ENCODE measurements around the gene TMEM132D. TPM values are rescaled to one million over a fixed set of nuclear protein-coding genes. Genes with fewer than 3 reads are reported as not detected.

TMEM132D gene
- polyA plus RNA-seq, 1 donor from 2014 or later: 1.3 TPM

DNA sequence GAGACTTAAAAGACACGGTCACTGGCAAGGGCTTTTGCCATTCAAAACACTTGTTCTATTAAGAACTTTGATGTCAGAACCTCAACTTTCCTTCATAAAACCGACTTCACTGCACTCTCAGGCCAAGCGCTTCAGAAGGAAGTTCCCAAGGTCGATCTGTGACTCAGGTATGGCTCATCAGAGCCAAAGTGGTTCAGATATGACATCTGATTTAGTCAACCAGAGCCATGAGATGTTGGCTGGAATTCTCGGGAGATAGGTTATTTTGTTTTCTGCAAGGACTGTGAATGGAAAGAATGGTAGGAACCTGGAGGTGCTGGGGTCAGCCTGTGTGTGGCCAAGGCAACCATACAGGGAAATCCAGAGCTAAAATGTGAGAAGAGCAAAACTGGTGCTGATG is 604.9 kb downstream of the TMEM132D start:
- Histone ChIP-seq H3K9ac (ENCODE audit: low read length) (no peak overlapping the region), H3K9me2 (ENCODE audit: insufficient read depth, low read length) (no peaks in the 10 kb centered on the region), H3F3A (ENCODE audit: insufficient read depth, low read length, poor library complexity, severe bottlenecking) (no peaks in the 10 kb centered on the region), H3K27me3 (ENCODE audit: insufficient read depth, low read depth, low read length) (no peaks in the 10 kb centered on the region), H3K4me3 (ENCODE audit: low read length) (no peak overlapping the region), H2AFZ (ENCODE audit: low read depth, low read length) (no peak overlapping the region), H3K27ac (ENCODE audit: low read length) (no peak overlapping the region), H3K79me2 (replicated peaks; ENCODE audit: insufficient read depth, low read length) (no peaks in the 10 kb centered on the region), H3K36me3 (ENCODE audit: insufficient read depth, low read length) (no peaks in the 10 kb centered on the region), H3K9me3 (ENCODE audit: low read length) (no peaks in the 10 kb centered on the region), H4K20me1 (ENCODE audit: insufficient read depth) (no peaks in the 10 kb centered on the region), H3K4me2 (ENCODE audit: low read length) (no peak overlapping the region)
- TF ChIP-seq RAD21 (conservative IDR thresholded peaks at IDR 0.05): no peak
- TF ChIP-seq, protein P1, sequence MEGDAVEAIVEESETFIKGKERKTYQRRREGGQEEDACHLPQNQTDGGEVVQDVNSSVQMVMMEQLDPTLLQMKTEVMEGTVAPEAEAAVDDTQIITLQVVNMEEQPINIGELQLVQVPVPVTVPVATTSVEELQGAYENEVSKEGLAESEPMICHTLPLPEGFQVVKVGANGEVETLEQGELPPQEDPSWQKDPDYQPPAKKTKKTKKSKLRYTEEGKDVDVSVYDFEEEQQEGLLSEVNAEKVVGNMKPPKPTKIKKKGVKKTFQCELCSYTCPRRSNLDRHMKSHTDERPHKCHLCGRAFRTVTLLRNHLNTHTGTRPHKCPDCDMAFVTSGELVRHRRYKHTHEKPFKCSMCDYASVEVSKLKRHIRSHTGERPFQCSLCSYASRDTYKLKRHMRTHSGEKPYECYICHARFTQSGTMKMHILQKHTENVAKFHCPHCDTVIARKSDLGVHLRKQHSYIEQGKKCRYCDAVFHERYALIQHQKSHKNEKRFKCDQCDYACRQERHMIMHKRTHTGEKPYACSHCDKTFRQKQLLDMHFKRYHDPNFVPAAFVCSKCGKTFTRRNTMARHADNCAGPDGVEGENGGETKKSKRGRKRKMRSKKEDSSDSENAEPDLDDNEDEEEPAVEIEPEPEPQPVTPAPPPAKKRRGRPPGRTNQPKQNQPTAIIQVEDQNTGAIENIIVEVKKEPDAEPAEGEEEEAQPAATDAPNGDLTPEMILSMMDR (IDR thresholded peaks at IDR 0.05; ENCODE audit: poor library complexity, severe bottlenecking): no peak

GRCh38 chr12:129296671-129297070 is 607.2 kb downstream of the TMEM132D start:
- no peak overlapping the region for H3K4me3 ChIP-seq (ENCODE audit: low read length)
- no peaks in the 10 kb centered on the region for H3K9me2 ChIP-seq (ENCODE audit: insufficient read depth, low read length)
- no peaks in the 10 kb centered on the region for H4K20me1 ChIP-seq (ENCODE audit: insufficient read depth)
- no peak overlapping the region for H2AFZ ChIP-seq (ENCODE audit: low read depth, low read length)
- H3K27me3 ChIP-seq (ENCODE audit: insufficient read depth, low read depth, low read length): no peaks in the 10 kb centered on the region
- H3K27ac ChIP-seq (ENCODE audit: low read length): no peak overlapping the region
- no peaks in the 10 kb centered on the region for H3K79me2 ChIP-seq (replicated peaks; ENCODE audit: insufficient read depth, low read length)
- no peaks in the 10 kb centered on the region for H3K9me3 ChIP-seq (ENCODE audit: low read length)
- no peaks in the 10 kb centered on the region for H3F3A ChIP-seq (ENCODE audit: insufficient read depth, low read length, poor library complexity, severe bottlenecking)
- no peaks in the 10 kb centered on the region for H3K36me3 ChIP-seq (ENCODE audit: insufficient read depth, low read length)
- TF ChIP-seq TAF1 (IDR thresholded peaks at IDR 0.05; ENCODE audit: low read depth): no peak
- no peak for TF ChIP-seq EP300 (conservative IDR thresholded peaks at IDR 0.05; ENCODE audit: poor library complexity, severe bottlenecking)
- no peak for TF ChIP-seq MXI1 (conservative IDR thresholded peaks at IDR 0.05; ENCODE audit: poor library complexity, severe bottlenecking)
- TF ChIP-seq EZH2 (IDR thresholded peaks at IDR 0.05; ENCODE audit: borderline replicate concordance, insufficient read depth, low read length, poor library complexity, severe bottlenecking): no peak
- no peak for TF ChIP-seq SMC3 (conservative IDR thresholded peaks at IDR 0.05; ENCODE audit: poor library complexity)
- TF ChIP-seq REST (IDR thresholded peaks at IDR 0.05; ENCODE audit: borderline replicate concordance): no peak
- TF ChIP-seq RAD21 (conservative IDR thresholded peaks at IDR 0.05): no peak
- TF ChIP-seq POLR2AphosphoS5 (IDR thresholded peaks at IDR 0.05): no peak
- TF ChIP-seq, protein P1 (IDR thresholded peaks at IDR 0.05; ENCODE audit: poor library complexity, severe bottlenecking): no peak
- no peak overlapping the region for H3K4me2 ChIP-seq (ENCODE audit: low read length)
- no peak overlapping the region for H3K9ac ChIP-seq (ENCODE audit: low read length)

All from neural cell (in vitro differentiated cells).